GM21367 (cell line): Measurements from ENCODE around the gene ANO2.
"Not testable (repeated sequence)": the region's sequence is repeated elsewhere in the genome, so short reads cannot be mapped to it uniquely, and the experiment has no call there.

ENCODE experiments used
- ATAC-seq: cut with Tn5 transposase; IDR thresholded peaks from one replicate; pipeline ENCODE4 v1.9.1; 2021; ENCODE audit not compliant: unreplicated experiment

The ANO2 gene

DNA sequence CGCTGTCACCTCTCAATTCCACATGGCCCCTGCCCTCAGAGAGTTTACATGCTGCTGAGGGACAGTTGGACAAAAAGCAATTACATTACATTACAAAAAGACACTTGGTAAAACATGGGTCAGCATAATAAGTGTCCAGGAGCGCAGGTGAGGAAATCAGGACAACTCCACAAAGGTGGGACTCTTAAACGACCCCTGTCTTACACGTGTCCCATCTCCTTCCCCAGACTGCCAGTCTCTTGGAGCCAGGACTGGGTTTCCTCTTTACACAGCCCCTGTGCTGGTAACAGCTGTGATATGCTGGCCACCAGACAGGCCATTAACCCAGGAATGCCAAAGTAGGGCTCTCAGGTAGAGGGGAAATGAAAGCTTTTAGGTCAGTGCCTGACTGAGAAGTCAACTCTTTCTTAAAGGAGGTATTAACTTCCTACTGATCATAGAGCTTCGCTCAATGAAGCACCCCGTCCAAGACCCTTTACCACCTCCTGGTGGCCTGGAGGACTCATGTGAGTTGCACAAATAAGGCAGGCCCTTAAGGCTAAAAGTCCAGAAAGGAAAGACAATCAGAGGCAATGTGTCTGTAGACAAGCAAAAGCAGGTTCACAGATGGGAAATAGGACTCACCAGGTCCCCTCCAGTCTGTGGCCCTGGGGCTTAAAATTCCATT is 55.5 kb downstream of the ANO2 start:
- no peak for ATAC-seq

DNA sequence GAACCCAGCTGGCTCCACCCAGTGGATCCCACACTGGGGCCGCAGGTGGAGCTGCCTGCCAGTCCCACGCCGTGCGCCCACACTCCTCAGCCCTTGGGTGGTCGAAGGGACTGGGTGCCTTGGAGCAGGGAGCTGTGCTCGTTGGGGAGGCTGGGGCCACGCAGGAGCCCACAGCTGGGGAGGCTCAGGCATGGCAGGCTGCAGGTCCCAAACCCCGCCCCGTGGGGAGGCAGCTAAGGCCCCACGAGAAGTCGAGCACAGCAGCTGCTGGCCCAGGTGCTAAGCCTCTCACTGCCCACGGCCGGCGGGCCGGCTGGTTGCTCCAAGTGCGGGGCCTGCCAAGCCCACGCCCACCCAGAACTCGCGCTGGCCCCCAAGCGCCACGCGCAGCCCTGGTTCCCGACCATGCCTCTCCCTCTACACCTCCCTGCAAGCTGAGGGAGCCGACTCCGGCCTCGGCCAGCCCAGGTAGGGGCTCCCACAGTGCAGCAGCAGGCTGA is 56.2 kb downstream of the ANO2 start:
- no peak for ATAC-seq

GRCh38 chr12:5887819-5888218 is 57.2 kb downstream of the ANO2 start:
- not testable (repeated sequence) for ATAC-seq

DNA sequence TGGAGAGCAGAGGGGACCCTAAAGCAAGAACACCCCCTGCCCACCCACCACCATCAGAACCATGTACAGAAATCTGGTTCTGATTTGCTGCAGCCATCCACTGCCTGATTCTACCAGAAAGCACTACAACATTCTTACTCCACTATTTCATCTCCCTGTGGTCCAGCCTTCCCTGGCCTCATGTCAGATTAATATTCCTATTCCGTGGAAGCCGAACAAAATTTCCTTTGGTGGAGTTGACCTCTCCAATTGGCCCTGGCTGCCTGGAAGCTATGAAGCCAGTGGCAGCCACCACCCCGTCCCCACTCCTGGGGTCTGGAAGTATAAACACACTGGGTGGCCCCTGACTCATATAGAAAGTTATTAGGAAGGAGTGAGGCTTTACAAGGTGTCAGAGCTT is 60.2 kb downstream of the ANO2 start:
- no peak for ATAC-seq

DNA sequence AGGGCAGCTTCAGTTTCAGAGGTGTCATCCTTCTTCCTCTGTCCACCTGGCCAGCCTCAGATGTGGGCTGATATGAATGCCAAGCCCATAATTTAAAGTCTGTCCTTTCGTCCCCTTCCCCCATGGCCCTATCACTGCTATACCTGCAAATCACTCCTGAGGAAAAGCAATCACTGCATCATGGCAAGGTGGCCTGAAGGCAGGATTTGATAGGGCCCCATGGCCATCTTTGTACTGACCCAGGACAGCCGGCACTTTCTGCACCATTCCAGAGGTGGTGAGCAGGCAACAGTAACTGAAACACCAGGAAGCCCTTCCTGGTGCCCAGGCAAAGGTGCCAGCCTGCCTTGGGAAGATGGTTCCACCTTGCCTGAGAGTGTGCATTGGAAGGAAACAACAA is 60.8 kb downstream of the ANO2 start:
- no peak for ATAC-seq

- ATAC-seq = no peak
These were observed 62.4 kb downstream of the ANO2 start for GRCh38 chr12:5882511-5883190.

DNA sequence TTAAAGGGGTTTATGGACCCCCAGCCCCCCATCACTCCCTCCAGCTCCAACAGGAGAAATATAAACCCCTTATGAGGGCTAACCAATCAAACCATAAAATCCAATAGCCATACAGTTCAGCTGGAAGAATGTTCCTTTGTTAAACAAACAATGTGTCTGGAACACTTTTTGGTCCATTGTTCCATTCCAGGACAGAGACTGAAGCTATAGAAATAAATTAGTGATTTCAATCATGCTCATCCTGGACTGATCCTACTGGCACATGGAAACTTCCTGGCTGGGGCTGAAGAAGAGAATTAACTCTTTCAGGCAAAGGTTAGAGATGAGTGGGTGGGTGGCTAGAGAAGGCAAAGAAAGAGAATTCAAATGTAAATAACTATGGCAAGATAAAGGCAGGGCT is 63.4 kb downstream of the ANO2 start:
- ATAC-seq = no peak

DNA sequence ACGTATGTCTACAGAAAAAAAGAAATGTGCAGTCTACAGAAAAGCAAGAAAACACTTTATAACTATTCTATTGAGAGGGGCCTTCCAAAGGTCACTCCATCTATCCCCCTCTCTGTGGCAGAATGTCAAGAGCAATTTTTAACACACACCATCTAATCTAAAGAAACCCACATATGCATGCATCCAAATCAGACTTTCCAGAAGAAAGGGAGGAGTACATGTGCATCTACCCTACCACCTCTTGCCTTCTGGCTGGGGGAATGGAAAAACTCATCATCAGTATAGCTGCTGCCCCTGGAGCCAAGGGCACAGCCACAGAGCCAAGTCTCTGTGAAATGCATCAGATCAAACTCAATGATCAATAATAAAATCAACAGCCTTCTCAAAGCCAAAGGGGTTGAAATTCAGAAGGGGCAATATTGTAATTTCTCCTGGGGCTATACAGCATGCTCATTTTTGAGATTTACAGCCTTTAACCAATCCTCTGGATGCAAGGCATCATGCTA is 63.9 kb downstream of the ANO2 start:
- no peak for ATAC-seq

DNA sequence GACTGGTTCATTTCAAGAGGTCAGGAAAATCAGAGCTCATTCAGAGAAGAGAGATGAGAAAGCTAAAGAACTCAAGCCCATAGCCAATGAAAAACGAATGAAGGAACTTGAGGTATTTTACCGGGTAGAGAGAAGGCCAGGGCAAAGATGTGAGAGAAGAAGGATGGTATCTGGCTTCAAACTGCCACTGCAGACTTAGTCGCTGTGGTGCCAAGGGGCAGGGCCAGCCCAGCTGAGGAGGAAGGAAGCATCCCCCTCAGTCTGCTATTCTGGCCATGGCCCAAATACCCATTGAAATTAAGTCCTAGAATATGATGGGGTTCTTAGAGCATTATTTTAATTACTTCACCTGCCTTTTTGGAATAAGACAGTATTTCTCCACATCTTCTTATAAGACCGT is 69.2 kb downstream of the ANO2 start:
- no peak for ATAC-seq

GRCh38 chr12:5874514-5874913 is 70.5 kb downstream of the ANO2 start:
- ATAC-seq = no peak

- ATAC-seq = no peak
These were observed 71.7 kb downstream of the ANO2 start for GRCh38 chr12:5873281-5873919.

GRCh38 chr12:5872745-5873144 is 72.3 kb downstream of the ANO2 start:
- ATAC-seq = no peak

GRCh38 chr12:5871741-5872140 is 73.3 kb downstream of the ANO2 start:
- no peak for ATAC-seq

GRCh38 chr12:5870183-5870582 is 74.9 kb downstream of the ANO2 start:
- no peak for ATAC-seq

DNA sequence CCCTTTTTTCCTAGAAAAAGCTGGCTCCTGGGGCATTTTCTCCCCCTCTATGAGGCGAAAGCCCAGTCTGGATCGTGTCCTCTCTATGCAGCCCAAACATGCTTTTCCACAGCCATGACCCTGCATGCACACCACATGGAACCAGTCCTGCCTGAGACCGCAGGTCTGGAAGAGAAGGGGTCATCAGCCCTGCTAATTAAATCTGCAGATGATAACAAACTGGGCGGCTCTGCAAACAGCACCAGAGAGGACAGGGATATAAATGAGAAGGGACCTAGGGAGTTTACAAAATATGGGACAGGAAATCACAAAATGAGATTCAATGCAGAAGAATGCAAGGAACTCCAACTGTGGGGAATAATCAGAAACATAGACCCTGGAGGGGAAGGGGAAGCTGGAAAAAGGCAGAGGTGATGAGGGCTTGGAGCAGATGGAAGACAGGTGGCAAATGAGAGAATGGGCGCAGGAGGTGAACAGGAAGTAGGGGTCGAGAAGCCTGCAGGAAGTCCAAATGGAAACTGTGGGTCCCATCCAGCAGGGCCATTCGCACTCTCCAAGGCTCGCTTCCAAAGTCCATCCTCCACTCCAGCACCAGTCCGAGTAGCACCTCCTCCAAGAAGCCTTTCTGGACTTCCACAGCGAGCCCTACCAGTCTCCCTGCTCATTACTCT is 76.3 kb downstream of the ANO2 start:
- ATAC-seq = no peak

GRCh38 chr12:5865397-5865796 is 79.7 kb downstream of the ANO2 start:
- no peak for ATAC-seq

DNA sequence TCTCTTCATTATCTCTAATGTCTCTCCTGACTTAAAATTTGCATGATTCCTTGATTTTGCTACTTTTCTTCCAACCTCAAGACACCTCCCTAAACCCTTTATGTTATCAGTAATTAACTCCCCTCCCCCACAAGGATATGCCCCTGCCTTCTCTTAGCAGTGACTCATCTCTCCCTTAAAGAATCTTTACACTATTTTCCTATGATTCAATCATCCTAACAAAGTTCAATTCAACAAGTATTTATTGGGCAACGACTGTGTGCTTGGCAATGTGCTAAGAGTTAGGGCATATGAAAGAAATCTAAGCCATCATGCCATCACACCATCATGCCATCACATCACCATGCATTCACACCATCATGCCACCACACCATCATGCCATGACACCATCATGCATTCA is 80.1 kb downstream of the ANO2 start:
- no peak for ATAC-seq

GRCh38 chr12:5864301-5864700 is 80.8 kb downstream of the ANO2 start:
- ATAC-seq = no peak

- no peak for ATAC-seq
These were observed 83.6 kb downstream of the ANO2 start for GRCh38 chr12:5861416-5861815.

GRCh38 chr12:5856692-5857091 is 88.4 kb downstream of the ANO2 start:
- no peak for ATAC-seq

GRCh38 chr12:5846950-5847349 is 98.1 kb downstream of the ANO2 start:
- no peak for ATAC-seq
